ENCODE data around the gene TRAF6.

GRCh38 chr11:36558571-36559413, 48.7 kb upstream of the TRAF6 start:
- TF ChIP-seq CTCF (conservative IDR thresholded peaks at IDR 0.05; ENCODE audit: low read depth, low read length) (no peak), EZH2 (IDR thresholded peaks at IDR 0.05; ENCODE audit: low read length, unreplicated experiment) (no peak), EZH2phosphoT487 (IDR thresholded peaks at IDR 0.05; ENCODE audit: borderline replicate concordance, low read length) (no peak)

Measured in PC-3 (cell line).